Measurements from ENCODE around the gene UBA6. TPM values are rescaled to one million over a fixed set of nuclear protein-coding genes. Genes with fewer than 3 reads are reported as not detected.

Gene UBA6
- total and polyA plus RNA-seq, 2 donors from 2014 or later = 5.2 to 45.8 TPM

- H3K9ac ChIP-seq (ENCODE audit: low read length in 3 of 3) = no peak overlapping the region
- no peak overlapping the region for H3K27ac ChIP-seq (ENCODE audit: low read depth in 2 of 2, low read length in 2 of 2)
- no peaks in the 10 kb centered on the region for H3K27me3 ChIP-seq (ENCODE audit: control insufficient read depth, insufficient read depth, low read length)
- FAIRE-seq (no peak), DNase-seq (peak in 1 of 5 donors; percentile 7)
- no peak for TF ChIP-seq CTCF (IDR thresholded peaks at IDR 0.05; ENCODE audit: borderline replicate concordance, extremely low read depth, insufficient read depth)
- no peaks in the 10 kb centered on the region for H3K4me1 ChIP-seq (ENCODE audit: control insufficient read depth in 2 of 3, insufficient read depth in 2 of 3, low read depth in 1 of 3, low read length in 3 of 3)
- no peaks in the 10 kb centered on the region for H3K9me3 ChIP-seq (ENCODE audit: control insufficient read depth in 2 of 3, insufficient read depth in 1 of 3, low read length in 3 of 3)
- no peak overlapping the region for H3K4me3 ChIP-seq (ENCODE audit: low read length in 3 of 3)
- intact Hi-C loops (cut with DNase I) = no loop called here
- peaks cover 0 to 7% (median 0%) of the 10 kb centered on the region in 3 donors for H3K36me3 ChIP-seq (ENCODE audit: control insufficient read depth in 2 of 3, insufficient read depth in 3 of 3, low read length in 3 of 3)
Measured at GRCh38 chr4:67714248-67714583, 13.3 kb upstream of the UBA6 start.

- Histone ChIP-seq H3K27ac (ENCODE audit: low read depth in 2 of 2, low read length in 2 of 2) (no peak overlapping the region), H3K9ac (ENCODE audit: low read length in 3 of 3) (no peak overlapping the region), H3K4me1 (ENCODE audit: control insufficient read depth in 2 of 3, insufficient read depth in 2 of 3, low read depth in 1 of 3, low read length in 3 of 3) (no peaks in the 10 kb centered on the region), H3K36me3 (ENCODE audit: control insufficient read depth in 2 of 3, insufficient read depth in 3 of 3, low read length in 3 of 3) (peaks cover 0 to 7% (median 0%) of the 10 kb centered on the region in 3 donors), H3K9me3 (ENCODE audit: control insufficient read depth in 2 of 3, insufficient read depth in 1 of 3, low read length in 3 of 3) (no peaks in the 10 kb centered on the region), H3K27me3 (ENCODE audit: control insufficient read depth, insufficient read depth, low read length) (no peaks in the 10 kb centered on the region), H3K4me3 (ENCODE audit: low read length in 3 of 3) (no peak overlapping the region)
- no peak for TF ChIP-seq CTCF (IDR thresholded peaks at IDR 0.05; ENCODE audit: borderline replicate concordance, extremely low read depth, insufficient read depth)
- intact Hi-C loops (cut with DNase I) = no loop called here
- FAIRE-seq (no peak), DNase-seq (no peak)
Measured at GRCh38 chr4:67713529-67714247, 12.7 kb upstream of the UBA6 start.

GRCh38 chr4:67712650-67713528 lies 11.9 kb upstream of the UBA6 start:
- Histone ChIP-seq H3K27me3 (ENCODE audit: control insufficient read depth, insufficient read depth, low read length) (no peaks in the 10 kb centered on the region), H3K4me3 (ENCODE audit: low read length in 3 of 3) (no peak overlapping the region), H3K4me1 (ENCODE audit: control insufficient read depth in 2 of 3, insufficient read depth in 2 of 3, low read depth in 1 of 3, low read length in 3 of 3) (no peaks in the 10 kb centered on the region), H3K36me3 (ENCODE audit: control insufficient read depth in 2 of 3, insufficient read depth in 3 of 3, low read length in 3 of 3) (peaks cover 0 to 7% (median 0%) of the 10 kb centered on the region in 3 donors), H3K27ac (ENCODE audit: low read depth in 2 of 2, low read length in 2 of 2) (no peak overlapping the region), H3K9ac (ENCODE audit: low read length in 3 of 3) (no peak overlapping the region), H3K9me3 (ENCODE audit: control insufficient read depth in 2 of 3, insufficient read depth in 1 of 3, low read length in 3 of 3) (no peaks in the 10 kb centered on the region)
- FAIRE-seq = no peak
- DNase-seq = no peak
- intact Hi-C loops (cut with DNase I) = no loop called here
- no peak for TF ChIP-seq CTCF (IDR thresholded peaks at IDR 0.05; ENCODE audit: borderline replicate concordance, extremely low read depth, insufficient read depth)

Data from kidney (tissue), 14 donors.